ENCODE measurements around the gene VCL. TPM values are rescaled to one million over a fixed set of nuclear protein-coding genes. Genes with fewer than 3 reads are reported as not detected.
A peak's percentile ranks its signal among the peaks of the same experiment; 100 is the strongest.

The VCL gene
- total RNA-seq, 2 donors from 2014 or later = 109 to 214 TPM

DNA sequence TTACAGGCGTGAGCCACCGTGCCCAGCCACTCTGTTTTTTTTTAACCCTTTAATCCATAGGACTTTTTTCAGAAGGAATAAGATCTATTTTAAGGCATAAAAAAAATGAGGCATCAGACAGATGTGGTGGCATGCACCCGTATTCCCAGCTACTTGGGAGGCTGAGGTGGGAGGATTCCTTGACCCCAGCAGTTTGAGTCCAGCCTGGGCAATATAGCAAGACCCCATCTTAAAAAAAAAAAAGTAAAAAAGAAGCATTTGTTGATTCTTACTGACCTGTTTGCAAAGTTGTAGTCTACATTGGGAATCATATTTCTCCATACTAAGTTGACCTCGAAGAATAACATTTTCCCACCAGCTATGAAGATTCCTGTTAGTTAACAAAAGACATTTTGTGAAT lies 38.6 kb downstream of the VCL start:
- Histone ChIP-seq H3K27me3 (ENCODE audit: control insufficient read depth, insufficient read depth, low read length, poor library complexity, severe bottlenecking) (no peaks in the 10 kb centered on the region), H3K4me3 (ENCODE audit: low read length) (no peak overlapping the region), H3K27ac (ENCODE audit: low read depth, low read length) (no peak overlapping the region), H3K9me3 (ENCODE audit: control insufficient read depth, low read length) (no peaks in the 10 kb centered on the region), H3K9ac (ENCODE audit: extremely low read depth, low read length, poor library complexity, severe bottlenecking) (no peak overlapping the region), H3K4me1 (ENCODE audit: control insufficient read depth, insufficient read depth, low read length) (no peaks in the 10 kb centered on the region), H3K36me3 (ENCODE audit: control insufficient read depth, insufficient read depth, low read length) (peaks cover 75% of the 10 kb centered on the region)
- no peaks in the 10 kb centered on the region for H3K27me3 Mint-ChIP-seq (ENCODE audit: insufficient read depth)
- peaks cover 18% of the 10 kb centered on the region for H3K4me1 Mint-ChIP-seq
- WGBS, 2 experiments (ENCODE audit: insufficient coverage in 1 of 2, insufficient read length in 1 of 2) = 95 to 100% methylated on average over 2 to 4 of the region's 4 CpGs
- no peak for DNase-seq
- no peak overlapping the region for H3K27ac Mint-ChIP-seq
- peaks cover 19% of the 10 kb centered on the region for H3K36me3 Mint-ChIP-seq (ENCODE audit: low read depth)
- no peak overlapping the region for H3K4me3 Mint-ChIP-seq
- TF ChIP-seq, protein P1, sequence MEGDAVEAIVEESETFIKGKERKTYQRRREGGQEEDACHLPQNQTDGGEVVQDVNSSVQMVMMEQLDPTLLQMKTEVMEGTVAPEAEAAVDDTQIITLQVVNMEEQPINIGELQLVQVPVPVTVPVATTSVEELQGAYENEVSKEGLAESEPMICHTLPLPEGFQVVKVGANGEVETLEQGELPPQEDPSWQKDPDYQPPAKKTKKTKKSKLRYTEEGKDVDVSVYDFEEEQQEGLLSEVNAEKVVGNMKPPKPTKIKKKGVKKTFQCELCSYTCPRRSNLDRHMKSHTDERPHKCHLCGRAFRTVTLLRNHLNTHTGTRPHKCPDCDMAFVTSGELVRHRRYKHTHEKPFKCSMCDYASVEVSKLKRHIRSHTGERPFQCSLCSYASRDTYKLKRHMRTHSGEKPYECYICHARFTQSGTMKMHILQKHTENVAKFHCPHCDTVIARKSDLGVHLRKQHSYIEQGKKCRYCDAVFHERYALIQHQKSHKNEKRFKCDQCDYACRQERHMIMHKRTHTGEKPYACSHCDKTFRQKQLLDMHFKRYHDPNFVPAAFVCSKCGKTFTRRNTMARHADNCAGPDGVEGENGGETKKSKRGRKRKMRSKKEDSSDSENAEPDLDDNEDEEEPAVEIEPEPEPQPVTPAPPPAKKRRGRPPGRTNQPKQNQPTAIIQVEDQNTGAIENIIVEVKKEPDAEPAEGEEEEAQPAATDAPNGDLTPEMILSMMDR (conservative IDR thresholded peaks at IDR 0.05) = no peak
- H3K9me3 Mint-ChIP-seq = no peaks in the 10 kb centered on the region

DNA sequence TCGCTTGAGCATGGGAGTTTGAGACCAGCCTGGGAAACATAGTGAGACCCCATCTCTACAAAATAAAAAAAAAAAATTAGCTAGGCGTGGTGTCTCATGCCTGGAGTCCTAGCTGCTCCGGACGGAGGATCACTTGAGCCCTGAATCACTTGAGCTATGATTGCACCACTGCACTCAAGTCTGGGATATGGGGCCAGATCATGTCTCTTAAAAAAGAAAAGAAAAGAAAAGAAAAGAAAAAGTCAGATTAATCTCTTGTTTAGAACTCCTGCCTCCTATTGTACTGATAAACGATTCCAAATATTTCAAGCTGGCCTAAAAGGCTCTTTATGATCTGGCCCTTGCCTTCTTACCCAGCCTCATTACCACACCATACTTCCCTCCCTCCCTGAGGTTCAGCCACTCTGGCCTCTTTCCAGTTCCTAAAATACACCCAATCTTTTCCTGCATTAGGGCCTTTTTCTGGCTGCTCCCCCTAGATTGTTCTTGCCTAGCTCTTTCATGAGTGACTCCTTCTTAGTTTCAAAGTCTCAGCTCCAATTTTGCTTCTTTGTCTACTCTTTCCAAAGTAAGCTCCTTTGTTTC lies 41.7 kb downstream of the VCL start:
- no peaks in the 10 kb centered on the region for H3K27me3 Mint-ChIP-seq (ENCODE audit: insufficient read depth)
- H3K4me3 ChIP-seq (ENCODE audit: low read length) = no peak overlapping the region
- WGBS, 2 experiments (ENCODE audit: insufficient coverage in 1 of 2, insufficient read length in 1 of 2) = 95 to 97% methylated on average over 3 to 5 of the region's 5 CpGs
- no peaks in the 10 kb centered on the region for H3K9me3 Mint-ChIP-seq
- peak overlapping the region; percentile 24 for H3K27ac Mint-ChIP-seq
- H3K36me3 Mint-ChIP-seq (ENCODE audit: low read depth) = peaks cover 32% of the 10 kb centered on the region
- H3K4me1 ChIP-seq (ENCODE audit: control insufficient read depth, insufficient read depth, low read length) = no peaks in the 10 kb centered on the region
- peak overlapping the region; percentile 32 for H3K27ac ChIP-seq (ENCODE audit: low read depth, low read length)
- H3K27me3 ChIP-seq (ENCODE audit: control insufficient read depth, insufficient read depth, low read length, poor library complexity, severe bottlenecking) = no peaks in the 10 kb centered on the region
- H3K4me1 Mint-ChIP-seq = no peaks in the 10 kb centered on the region
- TF ChIP-seq, protein P1 (conservative IDR thresholded peaks at IDR 0.05) = no peak
- H3K9ac ChIP-seq (ENCODE audit: extremely low read depth, low read length, poor library complexity, severe bottlenecking) = no peak overlapping the region
- H3K4me3 Mint-ChIP-seq = no peak overlapping the region
- DNase-seq = no peak
- H3K36me3 ChIP-seq (ENCODE audit: control insufficient read depth, insufficient read depth, low read length) = peaks cover 85% of the 10 kb centered on the region
- peaks cover 4% of the 10 kb centered on the region for H3K9me3 ChIP-seq (ENCODE audit: control insufficient read depth, low read length)

DNA sequence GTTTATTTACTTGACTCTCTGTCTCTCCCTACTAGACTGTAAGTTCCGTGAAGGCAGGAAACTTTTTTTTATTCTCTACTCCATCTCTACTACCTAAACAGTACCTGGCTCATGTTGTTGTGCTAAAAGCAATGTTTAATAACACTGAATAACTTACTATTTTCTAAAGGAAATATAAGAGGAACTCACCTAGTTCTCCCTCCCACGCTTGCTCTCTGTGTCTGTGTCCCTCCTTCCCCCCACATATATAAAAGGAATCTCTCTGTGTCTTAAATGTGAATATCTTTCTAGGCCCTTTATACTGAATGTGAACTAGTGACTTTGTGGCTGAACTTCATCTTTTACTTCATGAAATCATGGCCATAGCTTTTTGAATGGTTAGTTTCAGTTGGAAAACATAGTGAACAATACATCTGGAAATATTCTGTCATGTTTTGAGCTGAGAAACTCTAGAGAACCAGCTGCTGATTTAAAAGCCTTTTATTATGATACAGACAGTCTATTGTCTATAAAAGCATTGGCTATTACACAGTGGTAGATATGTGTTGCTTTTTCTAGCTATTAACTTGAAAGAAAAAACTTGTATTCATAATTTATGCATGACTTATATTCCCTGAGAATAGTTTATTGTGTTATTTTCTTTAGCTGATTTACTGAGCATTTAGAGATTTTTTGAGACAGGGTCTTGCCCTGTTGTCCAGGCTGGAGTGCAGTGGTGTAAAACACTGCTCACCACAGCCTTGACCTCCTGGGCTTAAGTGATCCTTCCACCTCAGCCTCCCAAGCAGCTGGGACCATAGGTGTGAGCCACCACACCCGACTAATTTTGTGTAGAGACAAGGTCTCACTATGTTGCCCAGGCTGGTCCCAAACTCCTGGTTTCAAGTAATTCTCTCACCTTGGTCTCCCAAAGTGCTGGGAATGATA lies 42.5 kb downstream of the VCL start:
- Mint-ChIP-seq H3K27me3 (ENCODE audit: insufficient read depth) (no peaks in the 10 kb centered on the region), H3K27ac (peak overlapping the region; percentile 24), H3K4me3 (no peak overlapping the region), H3K4me1 (no peaks in the 10 kb centered on the region), H3K9me3 (no peaks in the 10 kb centered on the region), H3K36me3 (ENCODE audit: low read depth) (peaks cover 38% of the 10 kb centered on the region)
- Histone ChIP-seq H3K9ac (ENCODE audit: extremely low read depth, low read length, poor library complexity, severe bottlenecking) (no peak overlapping the region), H3K27ac (ENCODE audit: low read depth, low read length) (no peak overlapping the region), H3K27me3 (ENCODE audit: control insufficient read depth, insufficient read depth, low read length, poor library complexity, severe bottlenecking) (no peaks in the 10 kb centered on the region), H3K4me3 (ENCODE audit: low read length) (no peak overlapping the region), H3K9me3 (ENCODE audit: control insufficient read depth, low read length) (peaks cover 4% of the 10 kb centered on the region), H3K4me1 (ENCODE audit: control insufficient read depth, insufficient read depth, low read length) (no peaks in the 10 kb centered on the region), H3K36me3 (ENCODE audit: control insufficient read depth, insufficient read depth, low read length) (peaks cover 85% of the 10 kb centered on the region)
- TF ChIP-seq, protein P1 (conservative IDR thresholded peaks at IDR 0.05) = no peak
- 87 to 92% methylated on average over 2 of the region's 3 CpGs for WGBS, 2 experiments (ENCODE audit: insufficient coverage in 1 of 2, insufficient read length in 1 of 2)
- no peak for DNase-seq
